GM03348 (cell line): ENCODE results near the gene TSFM.

Source experiments
- DNase-seq: peaks from one replicate; pipeline ENCODE4 v3.0.0; 2012; ENCODE audit warnings: low spot score

The TSFM gene

DNA sequence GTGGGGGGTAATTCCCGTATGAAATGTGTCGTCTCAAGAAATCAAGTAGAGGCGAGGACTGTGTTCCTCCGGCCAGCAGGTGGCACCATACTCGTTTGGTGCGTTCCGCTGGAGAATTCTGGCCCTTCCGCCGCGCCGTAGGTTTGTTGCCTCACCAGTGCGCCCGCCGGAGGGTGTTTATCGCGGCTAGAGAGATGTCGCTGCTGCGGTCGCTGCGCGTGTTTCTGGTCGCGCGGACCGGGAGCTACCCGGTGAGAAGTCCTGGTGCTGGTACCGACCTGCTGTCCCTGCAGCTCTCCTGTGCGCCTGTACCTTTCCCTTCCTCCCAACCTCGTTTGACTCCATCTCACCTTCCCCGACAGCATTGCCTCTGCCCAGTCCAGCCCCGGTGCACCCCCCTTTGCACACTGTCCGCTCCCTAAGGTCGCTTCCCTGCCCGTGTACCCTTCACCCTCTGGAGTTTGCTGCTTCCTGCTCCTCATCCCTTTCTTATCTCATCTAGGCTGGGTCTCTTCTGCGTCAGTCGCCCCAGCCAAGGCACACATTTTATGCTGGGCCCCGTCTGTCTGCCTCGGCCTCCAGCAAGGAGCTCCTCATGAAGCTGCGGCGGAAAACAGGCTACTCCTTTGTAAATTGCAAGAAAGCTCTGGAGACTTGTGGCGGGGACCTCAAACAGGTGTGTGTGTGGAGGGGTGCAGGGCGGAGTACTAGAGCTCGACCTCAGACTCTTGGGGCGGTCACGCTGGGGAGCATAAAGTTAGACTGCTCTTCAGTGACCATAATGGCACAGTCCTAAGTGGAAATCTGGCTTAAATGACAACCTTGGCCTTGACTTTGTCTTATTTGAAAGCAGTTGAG, at the start of gene TSFM:
TSS of gene TSFM (plus strand) at position 180 of the 858 bp plus-strand sequence. CDS start at position 195, 15 bp downstream.
- peak; percentile 90 for DNase-seq

- no peak for DNase-seq
Observed at GRCh38 chr12:57733928-57734327, 48.7 kb upstream of the TSFM start.

GRCh38 chr12:57734591-57734990, 48.0 kb upstream of the TSFM start:
- DNase-seq, result no peak

DNA sequence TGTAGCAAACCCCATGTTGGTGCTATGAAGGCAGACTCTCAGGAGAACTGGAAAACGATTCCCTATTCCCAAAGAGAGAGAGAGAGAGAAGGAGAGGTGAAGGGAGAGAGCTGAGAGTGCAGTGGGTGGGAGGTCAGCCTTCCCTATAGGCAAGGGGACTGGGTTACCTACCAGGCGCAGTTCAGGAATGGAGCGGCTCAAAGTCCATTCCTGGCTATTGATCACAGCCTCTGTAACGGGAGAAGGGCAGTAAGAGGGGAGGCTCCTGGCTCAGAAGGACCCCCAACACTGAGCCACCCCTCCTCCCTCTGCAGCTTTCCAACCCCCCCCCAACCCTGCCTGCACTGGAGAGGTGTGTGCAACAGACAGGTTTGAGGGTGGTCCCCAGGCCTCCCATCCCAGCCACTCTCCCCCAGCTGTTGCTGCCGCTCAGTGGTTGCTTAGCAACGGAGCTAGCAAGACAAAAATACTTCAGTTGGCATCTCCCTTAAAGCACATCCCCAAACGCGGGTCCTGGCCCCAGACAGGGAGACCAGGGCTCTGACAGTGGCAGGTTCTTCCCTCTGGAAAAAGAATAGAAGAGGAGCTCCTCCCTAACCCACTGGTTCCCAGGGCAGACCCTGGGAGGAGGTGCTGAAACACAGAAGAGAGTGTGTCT, 47.3 kb upstream of the TSFM start:
- DNase-seq, result no peak

DNA sequence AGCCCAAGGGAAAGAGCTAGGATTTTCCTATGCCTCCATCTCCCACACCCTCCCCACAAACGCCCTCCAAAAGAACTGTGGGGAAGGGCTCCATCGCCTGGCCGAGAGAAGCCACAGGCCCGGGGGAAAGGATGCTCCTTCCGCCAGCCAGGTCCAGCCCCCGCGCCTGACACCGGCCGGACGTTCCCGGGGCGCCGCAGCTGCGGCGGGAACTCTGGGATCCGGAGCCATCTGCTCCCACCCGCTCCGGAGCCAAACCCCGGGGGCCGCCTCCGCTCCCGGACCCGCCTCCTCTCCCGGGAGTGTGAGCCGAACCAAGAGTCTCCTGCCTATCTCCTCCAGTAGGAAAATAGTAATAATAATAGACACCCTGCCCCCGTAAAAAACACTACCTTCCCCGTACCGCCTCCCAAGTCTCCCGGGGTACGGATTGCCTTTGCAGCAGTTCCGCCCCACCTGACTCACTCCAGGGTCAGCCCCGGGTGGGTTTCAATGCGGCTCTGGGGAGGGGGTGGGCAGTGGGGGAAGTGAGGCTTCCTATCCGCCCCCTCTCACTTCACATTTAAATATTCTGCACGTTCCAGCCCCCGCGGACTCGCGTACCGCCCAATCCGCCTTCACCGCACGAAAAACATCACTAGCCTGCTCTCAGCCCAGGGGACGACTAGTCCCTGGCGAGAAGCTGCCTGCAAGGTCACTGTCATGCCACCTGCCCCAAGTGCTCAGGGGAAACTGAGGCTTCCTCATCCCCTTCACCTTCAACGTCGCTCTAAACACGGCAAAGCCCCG, 46.4 kb upstream of the TSFM start:
- DNase-seq, result peak; percentile 65

- DNase-seq, result no peak
Observed at GRCh38 chr12:57736741-57737466, 45.7 kb upstream of the TSFM start.

GRCh38 chr12:57737467-57738460, 44.8 kb upstream of the TSFM start:
- peak; percentile 57 for DNase-seq

DNA sequence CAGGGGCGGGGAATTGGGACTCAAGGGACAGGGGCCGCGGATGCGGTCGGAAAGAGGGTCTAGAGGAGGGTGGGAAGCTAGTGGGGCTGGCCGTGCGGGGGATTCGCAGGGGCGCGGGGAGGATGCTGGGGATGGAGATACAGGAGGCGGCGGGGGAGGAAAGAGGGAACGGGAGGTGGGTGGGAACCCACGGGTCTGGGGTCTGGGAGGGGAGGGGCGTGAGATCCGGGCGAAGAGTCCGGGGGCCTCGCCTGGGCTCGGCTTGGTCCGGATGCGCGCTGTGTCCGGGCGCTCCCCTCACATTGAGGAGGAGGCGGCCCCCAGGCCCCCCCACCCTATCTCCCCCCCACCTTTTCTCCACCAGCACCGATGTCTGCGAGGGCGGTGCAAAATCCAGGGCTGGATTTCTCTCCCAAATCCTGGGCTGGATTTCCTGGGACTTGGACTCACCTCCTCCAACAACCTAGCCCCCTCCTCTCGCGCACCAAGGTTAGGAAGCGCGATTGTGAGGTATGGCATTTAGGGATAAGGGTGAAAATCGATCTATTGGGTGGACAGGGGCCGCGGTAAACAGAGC, 43.8 kb upstream of the TSFM start, which contains the start of gene AGAP2:
TSS of gene AGAP2 (minus strand) at position 82 of the 577 bp plus-strand sequence. CDS start 496 bp downstream, outside the sequence.
- no peak for DNase-seq

- DNase-seq, result no peak
Observed at GRCh38 chr12:57739387-57739786, 43.2 kb upstream of the TSFM start.

GRCh38 chr12:57739914-57740538, 42.6 kb upstream of the TSFM start:
- no peak for DNase-seq

- DNase-seq, result no peak
Observed at GRCh38 chr12:57740656-57741412, 41.8 kb upstream of the TSFM start.

DNA sequence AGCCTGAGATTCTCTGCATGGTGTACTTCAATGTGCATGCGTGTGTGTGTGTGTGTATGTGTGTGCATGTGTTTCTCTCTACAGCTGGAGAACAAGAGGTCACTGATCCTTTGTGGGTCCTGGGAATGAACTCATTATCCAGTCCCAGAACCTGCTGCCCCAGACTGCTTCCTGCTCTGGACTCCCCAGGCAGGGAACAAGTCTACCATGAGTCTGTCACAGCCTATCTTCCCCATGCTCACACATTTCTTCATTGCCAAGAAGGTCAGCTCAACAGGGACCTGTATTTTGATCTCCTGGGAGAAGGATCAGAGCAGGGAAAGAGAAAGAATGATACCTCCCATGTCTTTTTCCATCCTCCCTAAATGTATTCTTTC, 41.2 kb upstream of the TSFM start:
- DNase-seq, result no peak

DNA sequence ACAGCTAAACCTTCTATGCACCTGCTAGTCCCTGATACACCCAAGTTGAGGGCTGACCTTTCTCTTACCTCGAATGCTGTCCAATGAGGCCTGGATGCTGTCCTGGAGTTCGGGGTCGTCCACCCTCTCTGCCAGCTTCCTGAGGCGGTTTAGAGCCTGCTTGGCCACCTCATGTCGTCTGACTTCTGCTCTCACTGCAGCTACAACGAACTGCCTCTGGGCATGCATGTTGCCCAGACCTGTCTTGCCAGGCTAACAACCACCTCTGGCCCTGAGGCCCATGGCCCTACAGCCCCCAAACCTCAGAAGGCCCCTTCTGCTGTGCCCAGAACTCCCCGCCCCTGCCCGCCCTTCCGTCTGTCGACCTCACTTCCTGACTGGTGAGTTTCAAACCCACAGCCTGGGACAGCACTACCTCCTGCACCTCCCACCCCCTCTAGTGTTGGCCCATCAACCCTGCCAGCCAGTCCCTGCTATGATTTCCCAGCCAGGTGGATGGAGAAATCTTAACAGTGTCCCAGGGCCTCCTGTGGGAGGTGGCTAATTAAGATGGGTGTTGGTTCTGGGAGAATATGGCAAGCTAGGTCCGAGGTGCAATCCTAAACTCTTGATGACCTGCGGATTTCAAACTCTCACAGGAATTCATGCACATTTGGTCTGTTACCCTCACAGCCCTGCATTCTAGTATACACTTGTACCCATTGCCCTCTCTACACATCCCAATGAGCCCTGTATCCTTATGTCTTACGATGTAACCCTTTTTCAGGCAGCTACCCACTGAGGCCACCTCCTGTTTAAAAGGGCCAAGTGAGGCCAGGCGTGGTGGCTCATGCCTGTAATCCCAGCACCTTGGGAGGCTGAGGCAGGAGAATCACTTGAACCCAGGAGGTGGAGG, 40.5 kb upstream of the TSFM start:
- no peak for DNase-seq

DNA sequence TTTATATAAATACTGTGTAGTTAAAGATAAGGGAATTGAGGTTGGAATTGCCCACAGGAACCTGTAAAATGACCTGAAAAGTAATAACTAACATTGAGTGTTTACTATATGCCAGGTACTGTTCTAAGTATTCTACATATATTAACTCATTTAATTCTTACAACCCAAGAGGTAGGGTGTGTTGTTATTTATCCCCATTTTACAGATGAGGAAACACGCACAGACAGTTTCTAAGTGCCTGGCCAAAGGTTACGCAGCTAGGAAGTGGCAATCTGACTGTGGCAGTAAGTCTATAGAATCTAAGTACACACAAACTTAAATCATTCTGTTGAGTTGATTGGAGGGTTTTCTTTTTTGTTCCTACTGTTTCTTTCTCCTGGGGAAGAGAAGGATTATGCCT, 38.8 kb upstream of the TSFM start:
- DNase-seq, result no peak

DNA sequence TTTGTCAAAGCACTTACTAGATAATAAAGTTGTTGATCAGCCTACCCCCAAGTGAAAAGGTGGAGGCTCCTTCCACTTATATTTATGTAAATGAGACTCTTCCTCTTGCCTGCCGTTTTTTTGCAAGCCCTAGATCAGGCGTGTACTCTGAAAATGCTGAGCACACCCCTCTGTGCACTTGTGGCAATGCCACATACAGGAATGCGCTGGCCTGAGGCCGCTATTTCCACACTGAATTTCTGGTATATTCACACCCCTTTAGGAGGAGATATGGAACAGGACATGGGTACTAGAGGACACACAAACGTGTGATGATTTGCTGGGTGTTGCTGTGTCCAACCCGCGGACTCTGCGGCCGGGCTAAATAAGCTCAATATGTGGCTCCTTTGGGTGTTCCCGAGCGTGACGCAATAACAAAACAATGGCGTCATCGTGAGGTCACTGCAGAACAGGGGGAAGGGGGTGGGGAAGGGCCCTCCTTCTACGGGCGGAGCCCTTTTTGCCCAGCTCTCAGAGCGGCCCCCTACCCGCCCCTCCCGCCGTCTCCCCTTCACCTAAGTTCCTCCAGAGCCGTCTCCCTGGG, 38.3 kb upstream of the TSFM start:
- peak; percentile 83 for DNase-seq

DNA sequence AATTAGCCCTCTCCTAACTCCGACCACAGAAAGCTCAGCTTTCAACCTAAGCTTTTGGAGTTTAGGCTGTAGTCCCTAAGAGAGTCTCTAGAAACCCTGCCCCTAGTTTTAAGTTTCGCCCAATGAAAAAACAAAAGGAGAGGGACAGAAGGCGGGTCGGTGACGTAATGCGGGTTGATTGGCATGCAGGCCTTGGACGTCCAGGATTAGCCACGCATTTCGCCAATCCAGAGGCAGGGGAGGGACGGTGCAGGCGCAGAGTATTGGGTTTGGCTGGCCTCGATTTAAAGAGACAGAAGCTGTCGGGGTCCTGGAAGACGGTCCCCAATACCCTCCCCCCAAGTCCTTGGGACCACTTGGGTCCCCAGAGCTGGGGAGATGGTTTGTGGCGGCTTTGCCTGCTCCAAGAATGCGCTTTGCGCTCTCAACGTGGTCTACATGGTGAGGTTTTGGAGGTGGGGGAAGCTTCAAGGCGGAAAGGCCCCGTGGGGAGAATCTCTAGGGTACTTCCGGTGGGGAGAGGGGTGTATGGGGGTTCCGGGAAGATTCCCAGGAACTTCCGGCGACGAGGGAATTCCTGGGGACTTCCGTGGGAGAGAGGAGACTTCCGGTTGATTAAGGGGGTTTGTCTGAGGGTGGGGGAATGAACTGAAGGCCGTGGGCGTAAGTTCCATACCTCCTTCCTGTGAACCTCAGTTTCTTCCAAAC, 37.7 kb upstream of the TSFM start, which contains the start of gene TSPAN31:
TSS of gene TSPAN31 (plus strand) at position 263 of the 708 bp plus-strand sequence. CDS start at position 379, 116 bp downstream.
- peak; percentile 95 for DNase-seq

GRCh38 chr12:57745485-57745881, 37.1 kb upstream of the TSFM start:
- no peak for DNase-seq
